ENCODE results near the gene SUV39H1.

DNA sequence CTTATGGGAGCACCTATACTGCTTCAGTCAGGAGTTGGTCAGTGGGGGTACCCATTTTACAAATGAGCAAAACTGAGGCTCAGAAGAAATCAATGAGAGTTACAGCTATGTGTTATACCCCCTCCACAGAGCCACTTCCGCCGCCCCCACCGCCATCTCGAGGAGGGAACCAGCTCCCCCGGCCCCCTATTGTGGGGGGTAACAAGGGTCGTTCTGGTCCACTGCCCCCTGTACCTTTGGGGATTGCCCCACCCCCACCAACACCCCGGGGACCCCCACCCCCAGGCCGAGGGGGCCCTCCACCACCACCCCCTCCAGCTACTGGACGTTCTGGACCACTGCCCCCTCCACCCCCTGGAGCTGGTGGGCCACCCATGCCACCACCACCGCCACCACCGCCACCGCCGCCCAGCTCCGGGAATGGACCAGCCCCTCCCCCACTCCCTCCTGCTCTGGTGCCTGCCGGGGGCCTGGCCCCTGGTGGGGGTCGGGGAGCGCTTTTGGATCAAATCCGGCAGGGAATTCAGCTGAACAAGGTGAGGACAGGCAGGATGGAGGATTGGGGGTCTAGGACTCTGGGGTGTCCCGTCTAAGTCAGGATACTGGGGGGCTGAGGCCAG, 7.9 kb upstream of the SUV39H1 start:
- TF ChIP-seq CHD2 (IDR thresholded peaks at IDR 0.05; ENCODE audit: low read length, partially characterized antibody) = no peak
- TF ChIP-seq SIN3A (IDR thresholded peaks at IDR 0.05; ENCODE audit: borderline replicate concordance, low read depth, low read length) = no peak
- TF ChIP-seq, protein P1, sequence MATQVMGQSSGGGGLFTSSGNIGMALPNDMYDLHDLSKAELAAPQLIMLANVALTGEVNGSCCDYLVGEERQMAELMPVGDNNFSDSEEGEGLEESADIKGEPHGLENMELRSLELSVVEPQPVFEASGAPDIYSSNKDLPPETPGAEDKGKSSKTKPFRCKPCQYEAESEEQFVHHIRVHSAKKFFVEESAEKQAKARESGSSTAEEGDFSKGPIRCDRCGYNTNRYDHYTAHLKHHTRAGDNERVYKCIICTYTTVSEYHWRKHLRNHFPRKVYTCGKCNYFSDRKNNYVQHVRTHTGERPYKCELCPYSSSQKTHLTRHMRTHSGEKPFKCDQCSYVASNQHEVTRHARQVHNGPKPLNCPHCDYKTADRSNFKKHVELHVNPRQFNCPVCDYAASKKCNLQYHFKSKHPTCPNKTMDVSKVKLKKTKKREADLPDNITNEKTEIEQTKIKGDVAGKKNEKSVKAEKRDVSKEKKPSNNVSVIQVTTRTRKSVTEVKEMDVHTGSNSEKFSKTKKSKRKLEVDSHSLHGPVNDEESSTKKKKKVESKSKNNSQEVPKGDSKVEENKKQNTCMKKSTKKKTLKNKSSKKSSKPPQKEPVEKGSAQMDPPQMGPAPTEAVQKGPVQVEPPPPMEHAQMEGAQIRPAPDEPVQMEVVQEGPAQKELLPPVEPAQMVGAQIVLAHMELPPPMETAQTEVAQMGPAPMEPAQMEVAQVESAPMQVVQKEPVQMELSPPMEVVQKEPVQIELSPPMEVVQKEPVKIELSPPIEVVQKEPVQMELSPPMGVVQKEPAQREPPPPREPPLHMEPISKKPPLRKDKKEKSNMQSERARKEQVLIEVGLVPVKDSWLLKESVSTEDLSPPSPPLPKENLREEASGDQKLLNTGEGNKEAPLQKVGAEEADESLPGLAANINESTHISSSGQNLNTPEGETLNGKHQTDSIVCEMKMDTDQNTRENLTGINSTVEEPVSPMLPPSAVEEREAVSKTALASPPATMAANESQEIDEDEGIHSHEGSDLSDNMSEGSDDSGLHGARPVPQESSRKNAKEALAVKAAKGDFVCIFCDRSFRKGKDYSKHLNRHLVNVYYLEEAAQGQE (IDR thresholded peaks at IDR 0.05; ENCODE audit: low read depth, low read length) = no peak
- TF ChIP-seq MXI1 (IDR thresholded peaks at IDR 0.05; ENCODE audit: low read depth, low read length) = no peak

All from SK-N-SH (cell line).